Left ventricle myocardium inferior (tissue), 1 donor: ENCODE measurements around the gene MYOC. TPM values are rescaled to one million over a fixed set of nuclear protein-coding genes. Genes with fewer than 3 reads are reported as not detected.

Experiments
- DNase-seq: peaks from one replicate; pipeline ENCODE4 v3.0.0-alpha.2; 2020
- H3K27ac ChIP-seq: fragments of 200-600 bp; replicated peaks from 2 replicates; pipeline ENCODE4 v1.8.0; 2021
- H3K27me3 ChIP-seq: fragments of 200-600 bp; 2 replicates; pipeline ENCODE4 v1.8.0; 2021; ENCODE audit warnings: low read depth
- H3K36me3 ChIP-seq: fragments of 200-600 bp; 2 replicates; pipeline ENCODE4 v1.8.0; 2021
- H3K4me1 ChIP-seq: fragments of 200-600 bp; 2 replicates; pipeline ENCODE4 v1.8.0; 2021
- H3K4me3 ChIP-seq: fragments of 200-600 bp; 2 replicates; pipeline ENCODE4 v1.8.0; 2021; ENCODE audit warnings: mild to moderate bottlenecking, moderate library complexity
- H3K9me3 ChIP-seq: fragments of 200-600 bp; replicated peaks from 2 replicates; pipeline ENCODE4 v1.8.0; 2021
- intact Hi-C: fragments of 100-400 bp; cut with micrococcal nuclease; formaldehyde crosslinking; loops from one replicate; pipeline ENCODE4 v1.11.0; 2022
- total RNA-seq: library from RNA; stranded (reverse); fragmentation: NEBNext Ultra II Directional; extraction: Animal tissue kit (Norgen Biotek cat#: 25700); gene quantifications from one replicate; pipeline ENCODE4 v1.2.1, GENCODE V29; 2021
- TF ChIP-seq, protein P1 (sequence below): fragments of 200-600 bp; IDR thresholded peaks from 2 replicates; pipeline ENCODE4 v1.8.0; 2021; ENCODE audit warnings: antibody characterized with exemption, mild to moderate bottlenecking, borderline replicate concordance
- donor health status: DM: no; HTN: yes; CAD: no; lungs with severe emphysema.

Gene MYOC
- total RNA-seq, 1 donor from 2014 or later: 1.0 TPM

DNA sequence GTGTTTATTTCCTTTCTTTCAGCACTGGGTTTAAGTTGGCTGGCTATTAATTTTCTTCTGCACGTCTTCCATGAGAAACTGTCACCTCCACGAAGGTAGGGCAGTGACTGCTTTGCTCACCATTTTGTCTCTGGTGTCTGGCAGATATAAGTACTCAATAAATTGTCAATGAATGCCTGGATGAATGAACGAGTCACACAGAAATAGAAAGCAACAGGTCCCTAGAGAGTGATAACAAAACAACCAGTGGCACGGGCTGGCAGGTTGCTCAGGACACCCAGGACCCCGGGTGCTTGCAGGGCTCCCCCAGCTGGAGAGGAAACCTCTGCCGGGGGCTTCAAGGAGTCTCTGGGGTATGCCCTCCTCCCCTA is 3.2 kb upstream of the MYOC start:
- no peaks in the 10 kb centered on the region for H3K9me3 ChIP-seq
- no peaks in the 10 kb centered on the region for H3K27me3 ChIP-seq
- peaks cover 49% of the 10 kb centered on the region for H3K4me1 ChIP-seq
- DNase-seq: no peak
- H3K27ac ChIP-seq: peak overlapping the region; percentile 89
- H3K4me3 ChIP-seq: peak overlapping the region; percentile 44
- no peaks in the 10 kb centered on the region for H3K36me3 ChIP-seq
- intact Hi-C loops: no loop called here
- TF ChIP-seq, protein P1, sequence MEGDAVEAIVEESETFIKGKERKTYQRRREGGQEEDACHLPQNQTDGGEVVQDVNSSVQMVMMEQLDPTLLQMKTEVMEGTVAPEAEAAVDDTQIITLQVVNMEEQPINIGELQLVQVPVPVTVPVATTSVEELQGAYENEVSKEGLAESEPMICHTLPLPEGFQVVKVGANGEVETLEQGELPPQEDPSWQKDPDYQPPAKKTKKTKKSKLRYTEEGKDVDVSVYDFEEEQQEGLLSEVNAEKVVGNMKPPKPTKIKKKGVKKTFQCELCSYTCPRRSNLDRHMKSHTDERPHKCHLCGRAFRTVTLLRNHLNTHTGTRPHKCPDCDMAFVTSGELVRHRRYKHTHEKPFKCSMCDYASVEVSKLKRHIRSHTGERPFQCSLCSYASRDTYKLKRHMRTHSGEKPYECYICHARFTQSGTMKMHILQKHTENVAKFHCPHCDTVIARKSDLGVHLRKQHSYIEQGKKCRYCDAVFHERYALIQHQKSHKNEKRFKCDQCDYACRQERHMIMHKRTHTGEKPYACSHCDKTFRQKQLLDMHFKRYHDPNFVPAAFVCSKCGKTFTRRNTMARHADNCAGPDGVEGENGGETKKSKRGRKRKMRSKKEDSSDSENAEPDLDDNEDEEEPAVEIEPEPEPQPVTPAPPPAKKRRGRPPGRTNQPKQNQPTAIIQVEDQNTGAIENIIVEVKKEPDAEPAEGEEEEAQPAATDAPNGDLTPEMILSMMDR: no peak

DNA sequence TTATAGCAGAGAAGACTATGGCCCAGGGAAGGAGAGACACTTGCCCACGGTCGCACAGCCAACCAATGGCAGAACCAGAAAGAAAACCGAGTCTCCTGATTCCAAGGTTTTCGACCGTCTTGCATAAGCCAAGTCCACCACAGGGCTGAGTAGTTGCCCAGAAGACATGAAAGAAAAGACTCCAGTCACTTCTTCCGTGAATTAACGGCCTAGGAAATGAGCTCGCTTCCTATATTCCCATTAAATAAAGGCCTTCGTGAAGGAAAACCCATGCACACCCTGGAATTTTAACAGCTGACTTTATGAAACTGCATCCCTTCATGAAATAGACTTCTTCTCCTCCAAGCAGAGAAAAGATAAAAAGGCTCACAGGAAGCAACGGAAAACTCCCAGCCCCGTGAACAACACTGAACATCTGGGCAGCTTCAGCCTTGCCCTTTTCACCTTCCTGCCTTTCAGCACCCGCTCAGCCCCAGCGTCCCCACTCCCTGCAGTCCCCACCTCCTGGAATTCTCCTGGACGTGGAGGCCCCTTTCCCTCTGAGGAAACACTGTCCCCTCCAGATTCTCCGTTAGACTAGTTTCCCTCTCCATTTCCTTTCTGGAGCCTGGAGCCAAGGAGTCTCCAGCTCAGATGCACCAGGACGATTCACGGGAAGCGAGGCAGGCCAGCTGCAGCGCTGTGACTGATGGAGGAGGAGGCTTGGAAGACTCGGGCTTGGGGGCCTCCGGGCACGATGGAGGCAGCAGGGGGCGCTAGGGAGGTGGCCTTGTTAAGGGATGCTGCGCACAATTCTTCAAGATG is 2.7 kb upstream of the MYOC start:
- peak overlapping the region; percentile 89 for H3K27ac ChIP-seq
- DNase-seq: peak; percentile 88
- intact Hi-C loops: no loop called here
- no peaks in the 10 kb centered on the region for H3K36me3 ChIP-seq
- peak overlapping the region; percentile 44 for H3K4me3 ChIP-seq
- H3K27me3 ChIP-seq: no peaks in the 10 kb centered on the region
- H3K9me3 ChIP-seq: no peaks in the 10 kb centered on the region
- TF ChIP-seq, protein P1: peak; percentile 75
- H3K4me1 ChIP-seq: peaks cover 49% of the 10 kb centered on the region

DNA sequence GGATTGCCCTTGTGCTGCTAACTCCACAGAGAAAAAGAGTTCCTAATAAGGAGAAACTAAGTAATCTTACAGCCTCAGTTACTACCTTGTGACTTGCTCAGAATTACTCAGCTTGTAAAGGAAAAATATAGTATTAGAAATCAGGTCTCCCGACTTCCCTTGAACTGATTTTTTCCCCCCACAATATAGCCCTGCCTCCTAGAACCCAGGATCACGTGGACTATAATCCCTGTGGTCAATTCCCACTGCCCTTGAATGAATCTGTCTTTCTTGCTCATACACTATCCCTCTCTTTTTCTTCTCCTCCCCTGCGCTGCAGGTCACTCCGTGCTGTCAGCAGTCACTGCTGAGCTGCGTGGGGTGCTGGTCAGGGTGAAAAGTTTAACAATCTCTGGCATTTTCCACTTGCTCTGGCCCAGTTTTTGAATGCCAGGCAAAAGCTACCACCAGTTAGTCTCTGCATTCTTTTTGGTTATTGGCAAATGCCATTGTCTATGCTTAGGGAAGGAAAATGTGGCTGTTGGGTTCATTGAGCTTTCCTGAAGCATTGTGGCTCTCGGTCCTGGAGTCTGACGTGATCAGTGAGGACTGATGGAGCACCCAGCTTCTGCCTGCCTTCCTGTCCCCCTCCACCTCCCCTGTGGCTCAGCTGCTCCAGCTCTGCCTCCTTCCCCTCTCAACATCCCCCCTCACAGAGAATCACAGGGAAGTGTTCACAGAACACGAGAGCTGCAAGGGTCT is 1.9 kb upstream of the MYOC start:
- peak overlapping the region; percentile 89 for H3K27ac ChIP-seq
- H3K36me3 ChIP-seq: no peaks in the 10 kb centered on the region
- H3K4me1 ChIP-seq: peaks cover 49% of the 10 kb centered on the region
- intact Hi-C loops: no loop called here
- DNase-seq: no peak
- H3K9me3 ChIP-seq: no peaks in the 10 kb centered on the region
- TF ChIP-seq, protein P1: no peak
- peak overlapping the region; percentile 44 for H3K4me3 ChIP-seq
- no peaks in the 10 kb centered on the region for H3K27me3 ChIP-seq

DNA sequence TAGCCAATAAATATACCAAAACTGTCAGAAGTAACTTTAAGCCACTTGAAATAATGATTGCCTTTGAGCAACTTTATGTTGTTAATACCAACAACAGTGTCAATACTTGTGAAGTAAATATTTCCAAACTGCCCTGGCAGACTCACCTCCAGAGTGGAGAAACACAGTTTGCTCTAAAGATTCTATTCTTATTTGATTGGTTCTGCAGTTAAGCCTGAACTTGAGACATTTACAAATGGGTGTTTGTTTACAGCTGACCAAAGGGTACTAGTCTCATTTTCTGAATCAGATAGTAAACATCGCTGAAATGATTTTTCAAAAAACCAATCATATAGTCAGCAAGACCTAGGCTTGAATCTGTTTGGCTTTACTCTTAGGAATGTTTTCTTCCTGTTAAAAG is 1.3 kb upstream of the MYOC start:
- peak overlapping the region; percentile 44 for H3K4me3 ChIP-seq
- H3K27ac ChIP-seq: peak overlapping the region; percentile 89
- H3K36me3 ChIP-seq: no peaks in the 10 kb centered on the region
- intact Hi-C loops: no loop called here
- peaks cover 49% of the 10 kb centered on the region for H3K4me1 ChIP-seq
- TF ChIP-seq, protein P1: no peak
- no peaks in the 10 kb centered on the region for H3K27me3 ChIP-seq
- no peaks in the 10 kb centered on the region for H3K9me3 ChIP-seq
- no peak for DNase-seq

DNA sequence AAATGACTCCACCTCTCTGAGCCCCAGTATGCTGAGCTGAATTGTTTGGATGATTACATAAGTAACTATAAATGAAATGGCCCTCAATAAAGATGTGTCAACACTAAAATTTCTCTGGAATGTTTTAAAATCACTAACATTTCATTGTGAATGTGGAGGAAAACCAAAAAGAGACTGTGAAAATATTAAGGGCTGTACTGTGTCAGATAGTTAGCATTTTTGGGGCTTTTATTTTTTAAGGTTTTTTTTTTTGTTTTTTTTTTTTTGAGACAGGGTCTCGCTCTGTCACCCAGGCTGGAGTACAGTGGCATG is 6.3 kb downstream of the MYOC start:
- intact Hi-C loops: loop anchor here (10.0 kb wide), 1 partner anchor 69 kb away; no protein-coding TSS in a partner anchor
- H3K4me3 ChIP-seq: no peak overlapping the region
- TF ChIP-seq, protein P1: no peak
- no peak for DNase-seq
- no peaks in the 10 kb centered on the region for H3K27me3 ChIP-seq
- peaks cover 20% of the 10 kb centered on the region for H3K4me1 ChIP-seq
- H3K36me3 ChIP-seq: no peaks in the 10 kb centered on the region
- H3K27ac ChIP-seq: peak overlapping the region; percentile 91
- no peaks in the 10 kb centered on the region for H3K9me3 ChIP-seq
